HepG2 (cell line): ENCODE measurements around the gene RTP1. TPM values are rescaled to one million over a fixed set of nuclear protein-coding genes. Genes with fewer than 3 reads are reported as not detected.

Experiments used
- ATAC-seq: fragments of 200-7000 bp; cut with Tn5 transposase; 3 replicates; pipeline ENCODE4 v1.9.1; 2020; ENCODE audit warnings: mild to moderate bottlenecking, moderate library complexity
- BruUV-seq: library from RNA; stranded (reverse); fragments of 400-500 nt; replicated peaks from 2 replicates; lab custom pipeline; 2021; lab: Mats Ljungman, UMichigan
- CTCF ChIA-PET: fragments of 300-600 bp; formaldehyde crosslinking; extraction: SDS; loops from one replicate; lab custom pipeline; 2021; ENCODE audit warnings: low total read pairs, inconsistent platforms, low intra/inter-chr PET ratio; lab: Yijun Ruan, JAX
- POLR2A ChIA-PET: fragments of 350-600 bp; sonication (Branson Sonifier 250); formaldehyde crosslinking; loops from one replicate; lab custom pipeline; 2020; ENCODE audit warnings: antibody characterized with exemption, inconsistent platforms; lab: Yijun Ruan, JAX
- DNase-seq: peaks from one replicate; pipeline ENCODE4 v3.0.0-alpha.2; 2015; ENCODE audit warnings: low spot score
- FAIRE-seq: peaks from 3 replicates; lab custom pipeline; 2011; peaks lifted over from hg19 to GRCh38; lab: Jason Lieb, UNC
- H2AFZ ChIP-seq: one replicate; pipeline ENCODE4 v1.6.1; 2011; ENCODE audit warnings: low read length, inconsistent platforms
- H3K27ac ChIP-seq: fragments of 300-600 bp; 3 replicates; pipeline ENCODE4 v1.8.0; 2011; ENCODE audit warnings: mixed run types, mild to moderate bottlenecking, mixed read lengths, low read length, inconsistent platforms; ENCODE audit not compliant: insufficient read depth; ENCODE audit errors: extremely low read length
- H3K27me3 ChIP-seq, 2 experiments: fragments of 200-600 bp in 1 of 2; 2 replicates in 1 of 2; 3 replicates in 1 of 2; pipeline versions ENCODE4 v1.6.0 to v1.8.0; 2011; ENCODE audit warnings: low read length in 2 of 2, mild to moderate bottlenecking in 2 of 2, moderate library complexity in 2 of 2, inconsistent platforms in 1 of 2; ENCODE audit not compliant: insufficient read depth in 2 of 2, control insufficient read depth in 1 of 2
- H3K36me3 ChIP-seq, 2 experiments: fragments of 200-600 bp in 1 of 2; replicated peaks in 1 of 2; 2 replicates in 1 of 2; 3 replicates in 1 of 2; pipeline versions ENCODE4 v1.5.1 to v1.8.0; 2011; ENCODE audit warnings: low read length in 2 of 2, inconsistent platforms in 1 of 2; ENCODE audit not compliant: insufficient read depth in 2 of 2, control insufficient read depth in 1 of 2
- H3K4me1 ChIP-seq: 2 replicates; pipeline ENCODE4 v1.5.1; 2012; ENCODE audit warnings: low read length, inconsistent platforms; ENCODE audit not compliant: insufficient read depth
- H3K4me2 ChIP-seq: 2 replicates; pipeline ENCODE4 v1.6.0; 2011; ENCODE audit warnings: low read depth, low read length, inconsistent platforms
- H3K4me3 ChIP-seq, 3 experiments: fragments of 200-600 bp in 1 of 3; sonication (generic), shearing (Covaris generic) in 1 of 3; replicated peaks in 1 of 3; 2 replicates each; pipeline ENCODE4 v1.5.1; 2011 to 2016; ENCODE audit warnings: low read length in 3 of 3, inconsistent platforms in 2 of 3, low read depth in 2 of 3, mild to moderate bottlenecking in 2 of 3, control low read depth in 1 of 3, mixed read lengths in 1 of 3; ENCODE audit not compliant: insufficient read depth in 1 of 3
- H3K79me2 ChIP-seq: one replicate; pipeline ENCODE4 v1.6.1; 2011; ENCODE audit warnings: low read length, inconsistent platforms; ENCODE audit not compliant: insufficient read depth
- H3K9ac ChIP-seq: 2 replicates; pipeline ENCODE4 v1.6.0; 2011; ENCODE audit warnings: mild to moderate bottlenecking, low read depth, low read length, inconsistent platforms; ENCODE audit not compliant: insufficient read depth
- H3K9me3 ChIP-seq: 2 replicates; pipeline ENCODE4 v1.5.1; 2012; ENCODE audit warnings: mild to moderate bottlenecking, low read length
- H4K20me1 ChIP-seq: 2 replicates; pipeline ENCODE4 v1.6.0; 2011; ENCODE audit warnings: inconsistent platforms, mild to moderate bottlenecking, low read length, moderate library complexity; ENCODE audit not compliant: insufficient read depth
- CREM ChIP-seq, 2 experiments: sonication (generic) in 1 of 2; formaldehyde crosslinking in 1 of 2; IDR thresholded peaks; 2 replicates each; pipeline versions ENCODE4 v1.4.0 to v1.6.1; 2016 to 2020; ENCODE audit warnings: antibody characterized with exemption in 1 of 2, mild to moderate bottlenecking in 1 of 2, missing genetic modification reagents in 1 of 2
- HOXD1 ChIP-seq: sonication (generic); formaldehyde crosslinking; IDR thresholded peaks from 2 replicates; pipeline ENCODE4 v1.5.0; 2020; ENCODE audit warnings: missing genetic modification reagents
- MAZ ChIP-seq, 2 experiments: sonication (generic) in 1 of 2; formaldehyde crosslinking in 1 of 2; IDR thresholded peaks; 2 replicates each; pipeline versions ENCODE4 v1.5.0 to v1.6.1; 2012 to 2020; ENCODE audit warnings: low read depth in 2 of 2, mild to moderate bottlenecking in 2 of 2, borderline replicate concordance in 1 of 2, improper control_type of control experiment in 1 of 2, low read length in 1 of 2, missing genetic modification reagents in 1 of 2, moderate library complexity in 1 of 2
- PAXIP1 ChIP-seq: sonication (generic); formaldehyde crosslinking; conservative IDR thresholded peaks from 2 replicates; pipeline ENCODE4 v1.4.0; 2020; ENCODE audit warnings: mild to moderate bottlenecking, missing genetic modification reagents, moderate library complexity
- SIN3B ChIP-seq: fragments of 150-350 bp; IDR thresholded peaks from 2 replicates; pipeline ENCODE4 v1.6.1; 2014; ENCODE audit warnings: low read length
- SNAPC5 ChIP-seq: sonication (generic); formaldehyde crosslinking; IDR thresholded peaks from 2 replicates; pipeline ENCODE4 v1.8.1; 2023; ENCODE audit warnings: mild to moderate bottlenecking, missing genetic modification reagents, borderline replicate concordance
- SP1 ChIP-seq, 2 experiments: fragments of 450-650 bp in 1 of 2; sonication (generic) in 1 of 2; formaldehyde crosslinking in 1 of 2; IDR thresholded peaks; 2 replicates each; pipeline versions ENCODE4 v1.4.0 to v1.6.1; 2016 to 2020; ENCODE audit warnings: missing genetic modification reagents in 1 of 2
- SSRP1 ChIP-seq: IDR thresholded peaks from 2 replicates; pipeline ENCODE4 v1.6.1; 2016; ENCODE audit warnings: control low read depth
- ZBTB7A ChIP-seq: sonication (generic); formaldehyde crosslinking; IDR thresholded peaks from 2 replicates; pipeline ENCODE4 v1.8.0; 2022; ENCODE audit warnings: mild to moderate bottlenecking, missing genetic modification reagents
- ZNF766 ChIP-seq: sonication (generic); formaldehyde crosslinking; IDR thresholded peaks from 2 replicates; pipeline ENCODE4 v1.5.0; 2020; ENCODE audit warnings: missing genetic modification reagents, borderline replicate concordance
- WGBS: methylation state at CpG from one replicate; pipeline ENCODE4 v1.1.6; 2017; ENCODE audit warnings: low lambda C conversion rate; 5-methylcytosine and 5-hydroxymethylcytosine counted together
- in situ Hi-C: cut with HindIII; loops from 2 replicates; pipeline ENCODE4 v1.10.0; 2017; ENCODE audit warnings: low pct_unique_long_range_greater_than_20kb; ENCODE audit not compliant: extremely low pct_ligation_motif_present
- intact Hi-C: fragments of 100-400 bp; cut with micrococcal nuclease; formaldehyde crosslinking; loops from one replicate; pipeline ENCODE4 v1.10.0; 2022; ENCODE audit not compliant: unreplicated experiment
- polyA plus RNA-seq, 8 experiments: library from polyadenylated mRNA; depleted of rRNA in 3 of 8; stranded (reverse) in 7 of 8; unstranded in 1 of 8; fragments of >200 nt; fragmentation: Illumina TruSeq in 4 of 8; extraction: Trizol in 4 of 8; gene quantifications; 2 replicates each; pipeline versions ENCODE4 v1.2.1 to v1.2.3, GENCODE V29; 2011 to 2016; ENCODE audit warnings: low read depth in 4 of 8, missing spikeins in 1 of 8, mixed read lengths in 1 of 8; ENCODE audit not compliant: insufficient read depth in 1 of 8
- total RNA-seq, 5 experiments: library from RNA; depleted of rRNA; stranded (reverse); fragments of >200 nt; fragmentation: Illumina TruSeq; extraction: Trizol; gene quantifications; 2 replicates each; pipeline ENCODE4 v1.2.3, GENCODE V29; 2016; ENCODE audit warnings: low read depth in 1 of 5
- TF ChIP-seq, protein P1 (sequence below): sonication (generic); formaldehyde crosslinking; IDR thresholded peaks from 2 replicates; pipeline ENCODE4 v1.5.0; 2020; ENCODE audit warnings: missing genetic modification reagents, mild to moderate bottlenecking, borderline replicate concordance
- TF ChIP-seq, protein P2 (sequence below): sonication (generic); formaldehyde crosslinking; IDR thresholded peaks from 2 replicates; pipeline ENCODE4; 2020; ENCODE audit warnings: missing genetic modification reagents, mild to moderate bottlenecking, borderline replicate concordance

Gene RTP1
- total and polyA plus RNA-seq, 2 of the 13 experiments (the other 11 are each of a cell fraction or from before 2014, with no cell fraction given) = not detected

GRCh38 chr3:187222801-187223200 lies 25.5 kb downstream of the RTP1 start (continued):
- peak; percentile 81 for TF ChIP-seq PAXIP1 (CRISPR knock-in tag)

- no peaks in the 10 kb centered on the region for H3K36me3 ChIP-seq
- H3K27ac ChIP-seq = no peak overlapping the region
- H3K27me3 ChIP-seq = no peaks in the 10 kb centered on the region
- BruUV-seq = no TSS peak
- no peaks in the 10 kb centered on the region for H3K79me2 ChIP-seq
- TF ChIP-seq ZBTB7A (CRISPR knock-in tag) (no peak), CREM (IDR thresholded peaks at IDR 0.05) (no peak), CREM (CRISPR knock-in tag; IDR thresholded peaks at IDR 0.05) (no peak), SIN3B (no peak), MAZ (IDR thresholded peaks at IDR 0.05; ENCODE audit: borderline replicate concordance, low read depth, low read length) (no peak), MAZ (CRISPR knock-in tag; IDR thresholded peaks at IDR 0.05; ENCODE audit: low read depth) (no peak), SNAPC5 (CRISPR knock-in tag) (no peak), SSRP1 (CRISPR knock-in tag) (no peak), HOXD1 (CRISPR knock-in tag) (no peak), ZNF766 (CRISPR knock-in tag) (no peak), SP1 (IDR thresholded peaks at IDR 0.05) (no peak), SP1 (CRISPR knock-in tag; IDR thresholded peaks at IDR 0.05) (no peak)
- TF ChIP-seq, protein P1, sequence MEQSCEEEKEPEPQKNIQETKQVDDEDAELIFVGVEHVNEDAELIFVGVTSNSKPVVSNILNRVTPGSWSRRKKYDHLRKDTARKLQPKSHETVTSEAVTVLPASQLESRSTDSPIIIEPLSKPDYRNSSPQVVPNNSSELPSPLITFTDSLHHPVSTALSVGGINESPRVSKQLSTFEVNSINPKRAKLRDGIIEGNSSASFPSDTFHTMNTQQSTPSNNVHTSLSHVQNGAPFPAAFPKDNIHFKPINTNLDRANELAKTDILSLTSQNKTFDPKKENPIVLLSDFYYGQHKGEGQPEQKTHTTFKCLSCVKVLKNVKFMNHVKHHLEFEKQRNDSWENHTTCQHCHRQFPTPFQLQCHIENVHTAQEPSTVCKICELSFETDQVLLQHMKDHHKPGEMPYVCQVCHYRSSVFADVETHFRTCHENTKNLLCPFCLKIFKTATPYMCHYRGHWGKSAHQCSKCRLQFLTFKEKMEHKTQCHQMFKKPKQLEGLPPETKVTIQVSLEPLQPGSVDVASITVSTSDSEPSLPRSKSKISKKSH (CRISPR knock-in tag) = no peak
- TF ChIP-seq, protein P2, sequence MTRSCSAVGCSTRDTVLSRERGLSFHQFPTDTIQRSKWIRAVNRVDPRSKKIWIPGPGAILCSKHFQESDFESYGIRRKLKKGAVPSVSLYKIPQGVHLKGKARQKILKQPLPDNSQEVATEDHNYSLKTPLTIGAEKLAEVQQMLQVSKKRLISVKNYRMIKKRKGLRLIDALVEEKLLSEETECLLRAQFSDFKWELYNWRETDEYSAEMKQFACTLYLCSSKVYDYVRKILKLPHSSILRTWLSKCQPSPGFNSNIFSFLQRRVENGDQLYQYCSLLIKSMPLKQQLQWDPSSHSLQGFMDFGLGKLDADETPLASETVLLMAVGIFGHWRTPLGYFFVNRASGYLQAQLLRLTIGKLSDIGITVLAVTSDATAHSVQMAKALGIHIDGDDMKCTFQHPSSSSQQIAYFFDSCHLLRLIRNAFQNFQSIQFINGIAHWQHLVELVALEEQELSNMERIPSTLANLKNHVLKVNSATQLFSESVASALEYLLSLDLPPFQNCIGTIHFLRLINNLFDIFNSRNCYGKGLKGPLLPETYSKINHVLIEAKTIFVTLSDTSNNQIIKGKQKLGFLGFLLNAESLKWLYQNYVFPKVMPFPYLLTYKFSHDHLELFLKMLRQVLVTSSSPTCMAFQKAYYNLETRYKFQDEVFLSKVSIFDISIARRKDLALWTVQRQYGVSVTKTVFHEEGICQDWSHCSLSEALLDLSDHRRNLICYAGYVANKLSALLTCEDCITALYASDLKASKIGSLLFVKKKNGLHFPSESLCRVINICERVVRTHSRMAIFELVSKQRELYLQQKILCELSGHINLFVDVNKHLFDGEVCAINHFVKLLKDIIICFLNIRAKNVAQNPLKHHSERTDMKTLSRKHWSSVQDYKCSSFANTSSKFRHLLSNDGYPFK (CRISPR knock-in tag) = no peak
- intact Hi-C loops (loop anchor here (5.0 kb wide), 1 partner anchor 69 kb away; the partner anchor contains the start of gene MASP1), in situ Hi-C loops (loop anchor here (5.0 kb wide), 1 partner anchor 459 kb away; no protein-coding TSS in a partner anchor)
- no peaks in the 10 kb centered on the region for H4K20me1 ChIP-seq
- FAIRE-seq (no peak), DNase-seq (no peak), ATAC-seq (no peak)
- POLR2A ChIA-PET = no interaction called here
- H3K4me1 ChIP-seq = peaks cover 31% of the 10 kb centered on the region
- CTCF ChIA-PET = no interaction called here
- 58% methylated on average over 3 of the region's 3 CpGs for WGBS
- H2AFZ ChIP-seq = no peak overlapping the region
- no peak overlapping the region for H3K4me3 ChIP-seq
- no peak overlapping the region for H3K9ac ChIP-seq
- no peak overlapping the region for H3K4me2 ChIP-seq
- no peaks in the 10 kb centered on the region for H3K9me3 ChIP-seq
These were observed 26.5 kb downstream of the RTP1 start for GRCh38 chr3:187223799-187224198.
